Ovary (tissue), 9 donors: ENCODE data around the gene LIPM. TPM values are rescaled to one million over a fixed set of nuclear protein-coding genes. Genes with fewer than 3 reads are reported as not detected.

Experiments used
- DNase-seq, 5 donors: peaks; one replicate each; pipeline ENCODE4 v3.0.0-alpha.2; 2019 to 2020
- H3K27ac ChIP-seq, 2 donors: fragments of 200-600 bp; one replicate each; pipeline versions ENCODE4 v1.5.1 to v1.8.0; 2019 to 2022
- H3K27me3 ChIP-seq: fragments of 200-600 bp; one replicate; pipeline ENCODE4 v1.8.0; 2022
- H3K36me3 ChIP-seq: fragments of 200-600 bp; sonication (generic); one replicate; pipeline ENCODE4 v1.5.1; 2019
- H3K4me1 ChIP-seq: one replicate; pipeline ENCODE4 v1.8.1; 2013; ENCODE audit warnings: mild to moderate bottlenecking, moderate library complexity; ENCODE audit not compliant: insufficient read depth
- H3K4me3 ChIP-seq: fragments of 200-600 bp; sonication (generic); one replicate; pipeline ENCODE4 v1.5.1; 2017
- H3K9me3 ChIP-seq, 2 donors: fragments of 200-600 bp in 1 of 2; sonication (generic) in 1 of 2; one replicate each; pipeline versions ENCODE4 v1.5.1 to v1.8.1; 2013 to 2019; ENCODE audit warnings: mild to moderate bottlenecking in 1 of 2, moderate library complexity in 1 of 2
- EP300 ChIP-seq: sonication (generic); formaldehyde crosslinking; IDR thresholded peaks from one replicate; pipeline ENCODE4 v1.6.1; 2017; ENCODE audit warnings: antibody characterized with exemption
- POLR2A ChIP-seq: fragments of 450-650 bp; IDR thresholded peaks from one replicate; pipeline ENCODE4 v1.6.1; 2017; ENCODE audit warnings: antibody characterized with exemption, mild to moderate bottlenecking, moderate library complexity
- WGBS, 3 donors: extraction: QIAGEN DNeasy Blood & Tissue Kit in 1 of 3; methylation state at CpG; one replicate each; pipeline versions ENCODE4 v1.1.5 to v1.1.7; 2013 to 2017; 5-methylcytosine and 5-hydroxymethylcytosine counted together
- intact Hi-C, 4 donors: fragments of 100-400 bp; cut with DNase I; formaldehyde crosslinking; loops; one replicate each; pipeline versions ENCODE4 v1.11.0 to v1.15.1; 2022 to 2023
- polyA plus RNA-seq, 2 donors: library from polyadenylated mRNA; stranded (reverse); fragments of 200-250 nt in 1 of 2; fragments of 350-450 nt in 1 of 2; fragmentation: Illumina TruSeq in 1 of 2; extraction: RNeasy Lipid Tissue Mini Kit (QIAGEN cat#74804) in 1 of 2; gene quantifications; one replicate each; pipeline ENCODE4 v1.2.3, GENCODE V29; 2013 to 2014
- total RNA-seq, 7 donors: library from RNA; depleted of rRNA in 2 of 7; stranded (reverse); fragments of >200 nt in 2 of 7; fragmentation: NEBNext Ultra II Directional in 3 of 7; extraction: Animal tissue kit (Norgen Biotek cat#: 25700) in 3 of 7; gene quantifications; one replicate each; pipeline versions ENCODE4 v1.1.0 to v1.2.4, GENCODE V29; 2016 to 2023
- TF ChIP-seq, protein P1 (sequence below), 3 donors: fragments of 450-650 bp in 2 of 3; fragments of 200-600 bp in 1 of 3; IDR thresholded peaks; one replicate each; pipeline versions ENCODE4 v1.5.1 to v1.8.0; 2016 to 2022; ENCODE audit warnings: antibody characterized with exemption in 3 of 3, mild to moderate bottlenecking in 1 of 3
- donor health status: DM: no; HTN: no; CAD: no; lungs with moderate emphysema.
- donor health status: DM: no; HTN: no; CAD: no.
- donor health status: Bipolar disorder and iron deficiency.
- donor health status: DM: yes; HTN: yes; CAD: no.
- donor health status: DM: no; HTN: no; CAD: no.
- donor health status: DM: yes; HTN: yes; CAD: no.

LIPM gene
- total and polyA plus RNA-seq, 9 donors: not detected

DNA sequence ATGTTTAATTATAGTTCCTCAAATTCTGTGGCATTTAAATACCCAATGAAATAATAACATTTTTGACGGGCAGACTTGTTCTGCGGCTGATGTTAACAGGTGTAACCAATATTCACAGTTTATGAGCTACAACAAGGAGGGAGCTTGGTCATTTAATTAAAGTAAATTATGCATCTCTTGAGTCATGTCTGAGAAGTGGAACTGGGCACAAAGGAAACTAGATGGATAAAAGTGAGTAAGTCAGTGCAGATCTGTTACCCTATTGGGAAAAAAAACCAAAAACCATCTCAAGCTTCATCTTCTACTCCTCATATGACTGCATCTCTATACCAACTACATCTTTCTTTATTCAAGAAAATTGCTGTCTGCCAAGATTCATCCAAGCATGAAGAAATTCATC is 25.1 kb downstream of the LIPM start:
- WGBS, 3 donors: 93 to 97% (median 94%) methylated on average over 2 of the region's 2 CpGs
- no peaks in the 10 kb centered on the region for H3K36me3 ChIP-seq
- TF ChIP-seq EP300 (no peak), POLR2A (no peak)
- TF ChIP-seq, protein P1, sequence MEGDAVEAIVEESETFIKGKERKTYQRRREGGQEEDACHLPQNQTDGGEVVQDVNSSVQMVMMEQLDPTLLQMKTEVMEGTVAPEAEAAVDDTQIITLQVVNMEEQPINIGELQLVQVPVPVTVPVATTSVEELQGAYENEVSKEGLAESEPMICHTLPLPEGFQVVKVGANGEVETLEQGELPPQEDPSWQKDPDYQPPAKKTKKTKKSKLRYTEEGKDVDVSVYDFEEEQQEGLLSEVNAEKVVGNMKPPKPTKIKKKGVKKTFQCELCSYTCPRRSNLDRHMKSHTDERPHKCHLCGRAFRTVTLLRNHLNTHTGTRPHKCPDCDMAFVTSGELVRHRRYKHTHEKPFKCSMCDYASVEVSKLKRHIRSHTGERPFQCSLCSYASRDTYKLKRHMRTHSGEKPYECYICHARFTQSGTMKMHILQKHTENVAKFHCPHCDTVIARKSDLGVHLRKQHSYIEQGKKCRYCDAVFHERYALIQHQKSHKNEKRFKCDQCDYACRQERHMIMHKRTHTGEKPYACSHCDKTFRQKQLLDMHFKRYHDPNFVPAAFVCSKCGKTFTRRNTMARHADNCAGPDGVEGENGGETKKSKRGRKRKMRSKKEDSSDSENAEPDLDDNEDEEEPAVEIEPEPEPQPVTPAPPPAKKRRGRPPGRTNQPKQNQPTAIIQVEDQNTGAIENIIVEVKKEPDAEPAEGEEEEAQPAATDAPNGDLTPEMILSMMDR (IDR thresholded peaks at IDR 0.05): no peak

DNA sequence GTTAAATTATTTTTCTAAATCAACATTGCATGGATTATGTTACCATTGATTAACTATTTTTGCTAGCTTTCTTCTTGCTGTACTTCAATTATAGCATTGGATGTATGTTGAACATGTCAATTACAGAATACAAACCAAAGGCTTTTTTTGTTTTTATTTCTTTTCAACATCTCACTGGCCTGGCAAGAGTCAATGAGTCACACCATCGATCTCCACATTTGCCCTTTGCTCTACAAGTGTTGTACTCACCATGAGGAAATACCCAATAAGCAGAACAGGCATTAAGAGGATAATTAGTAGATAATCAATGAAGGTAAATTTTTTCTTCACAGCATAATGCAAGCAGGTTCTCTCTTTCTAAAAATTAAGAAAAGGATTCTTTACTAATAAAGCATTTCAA is 25.8 kb downstream of the LIPM start:
- H3K36me3 ChIP-seq: no peaks in the 10 kb centered on the region
- H3K4me1 ChIP-seq: no peaks in the 10 kb centered on the region
- DNase-seq: no peak
- no peak overlapping the region for H3K4me3 ChIP-seq
- H3K27ac ChIP-seq: no peak overlapping the region
- 56 to 70% (median 69%) methylated on average over 1 of the region's 1 CpG for WGBS, 3 donors
- H3K9me3 ChIP-seq: no peaks in the 10 kb centered on the region
- intact Hi-C loops: no loop called here
- H3K27me3 ChIP-seq: no peaks in the 10 kb centered on the region
- TF ChIP-seq EP300: no peak
- no peak for TF ChIP-seq POLR2A
- TF ChIP-seq, protein P1 (IDR thresholded peaks at IDR 0.05): no peak

More for the DNA sequence above, 25.1 kb downstream of the LIPM start:
- Histone ChIP-seq H3K27ac (no peak overlapping the region), H3K27me3 (no peaks in the 10 kb centered on the region), H3K4me1 (no peaks in the 10 kb centered on the region), H3K4me3 (no peak overlapping the region), H3K9me3 (no peaks in the 10 kb centered on the region)
- intact Hi-C loops: no loop called here
- no peak for DNase-seq

DNA sequence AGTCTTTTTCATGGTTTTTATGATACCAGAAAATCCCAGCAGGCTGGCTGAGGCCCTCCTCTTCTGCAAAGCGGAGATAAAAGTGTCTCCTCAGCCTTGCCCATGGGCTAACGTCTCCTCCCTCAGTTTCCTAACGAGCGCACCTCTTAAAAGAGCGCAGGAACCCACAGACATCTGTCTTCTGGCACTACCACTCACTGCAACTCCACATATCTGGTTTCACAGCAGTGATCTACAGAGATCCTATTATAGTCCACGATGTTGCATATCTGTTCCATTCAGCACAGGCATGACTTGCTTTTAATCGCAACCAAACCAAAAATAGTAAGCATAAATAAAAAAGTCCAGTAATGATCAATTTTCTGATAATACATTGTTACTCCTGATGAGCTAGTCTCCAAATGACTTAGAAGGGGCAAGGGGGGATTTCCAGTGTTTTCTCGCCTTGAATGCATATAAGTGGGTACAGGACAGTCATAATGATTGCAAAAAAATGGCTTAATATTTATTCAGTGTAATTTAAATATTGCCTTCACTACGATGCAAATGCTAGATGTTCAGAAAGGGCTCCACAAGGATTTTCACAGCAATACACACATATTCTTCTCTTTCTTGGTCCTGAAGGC is 28.2 kb downstream of the LIPM start:
- Histone ChIP-seq H3K27ac (no peak overlapping the region), H3K4me3 (no peak overlapping the region), H3K27me3 (no peaks in the 10 kb centered on the region), H3K36me3 (no peaks in the 10 kb centered on the region), H3K4me1 (no peaks in the 10 kb centered on the region), H3K9me3 (no peaks in the 10 kb centered on the region)
- TF ChIP-seq, protein P1 (IDR thresholded peaks at IDR 0.05): no peak
- TF ChIP-seq POLR2A (no peak), EP300 (no peak)
- intact Hi-C loops: loop anchor here in 2 of 4 donors (10.0 kb wide), 2 partner anchors 194 to 384 kb away; no protein-coding TSS in a partner anchor
- 84 to 91% (median 85%) methylated on average over 9 of the region's 9 CpGs for WGBS, 3 donors
- no peak for DNase-seq

DNA sequence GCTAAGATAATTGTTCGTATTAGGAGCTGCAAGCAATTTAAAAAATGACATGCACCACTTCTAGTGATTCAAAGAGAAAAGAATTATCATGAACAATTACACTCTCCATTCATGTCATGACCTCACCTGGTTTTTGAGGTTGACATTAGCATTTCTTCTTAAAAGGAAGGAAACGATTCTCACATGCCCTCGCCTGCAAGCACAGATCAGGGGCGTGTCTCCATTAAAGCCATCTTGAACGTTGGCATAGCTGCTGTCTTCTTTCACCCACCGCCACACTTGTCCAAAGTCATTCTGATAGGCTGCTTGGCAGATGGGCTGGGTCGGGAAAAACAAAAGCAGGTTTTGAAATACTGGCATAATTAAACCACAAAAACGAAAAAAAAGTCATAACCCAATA is 29.2 kb downstream of the LIPM start:
- 82 to 84% (median 83%) methylated on average over 8 of the region's 8 CpGs for WGBS, 3 donors
- Histone ChIP-seq H3K27me3 (no peaks in the 10 kb centered on the region), H3K4me3 (no peak overlapping the region), H3K4me1 (no peaks in the 10 kb centered on the region), H3K9me3 (no peaks in the 10 kb centered on the region), H3K27ac (no peak overlapping the region), H3K36me3 (no peaks in the 10 kb centered on the region)
- intact Hi-C loops: loop anchor here in 2 of 4 donors (10.0 kb wide), 2 partner anchors 193 to 383 kb away; no protein-coding TSS in a partner anchor
- TF ChIP-seq, protein P1 (IDR thresholded peaks at IDR 0.05): no peak
- no peak for TF ChIP-seq EP300
- no peak for TF ChIP-seq POLR2A
- no peak for DNase-seq
